B cell (primary cell): ENCODE data around the gene THRB.

Source experiments
- EZH2 ChIP-seq: IDR thresholded peaks from 2 replicates; pipeline ENCODE4 v1.6.1; 2012; ENCODE audit warnings: borderline replicate concordance, low read depth, mild to moderate bottlenecking, moderate library complexity, low read length; ENCODE audit not compliant: insufficient read depth, poor library complexity, severe bottlenecking
- TF ChIP-seq, protein P1 (sequence below): fragments of 200-600 bp; IDR thresholded peaks from one replicate; pipeline ENCODE4 v1.8.0; 2022; ENCODE audit warnings: antibody characterized with exemption, mild to moderate bottlenecking

GRCh38 chr3:24519368-24520100, 24.9 kb upstream of the THRB start:
- TF ChIP-seq, protein P1, sequence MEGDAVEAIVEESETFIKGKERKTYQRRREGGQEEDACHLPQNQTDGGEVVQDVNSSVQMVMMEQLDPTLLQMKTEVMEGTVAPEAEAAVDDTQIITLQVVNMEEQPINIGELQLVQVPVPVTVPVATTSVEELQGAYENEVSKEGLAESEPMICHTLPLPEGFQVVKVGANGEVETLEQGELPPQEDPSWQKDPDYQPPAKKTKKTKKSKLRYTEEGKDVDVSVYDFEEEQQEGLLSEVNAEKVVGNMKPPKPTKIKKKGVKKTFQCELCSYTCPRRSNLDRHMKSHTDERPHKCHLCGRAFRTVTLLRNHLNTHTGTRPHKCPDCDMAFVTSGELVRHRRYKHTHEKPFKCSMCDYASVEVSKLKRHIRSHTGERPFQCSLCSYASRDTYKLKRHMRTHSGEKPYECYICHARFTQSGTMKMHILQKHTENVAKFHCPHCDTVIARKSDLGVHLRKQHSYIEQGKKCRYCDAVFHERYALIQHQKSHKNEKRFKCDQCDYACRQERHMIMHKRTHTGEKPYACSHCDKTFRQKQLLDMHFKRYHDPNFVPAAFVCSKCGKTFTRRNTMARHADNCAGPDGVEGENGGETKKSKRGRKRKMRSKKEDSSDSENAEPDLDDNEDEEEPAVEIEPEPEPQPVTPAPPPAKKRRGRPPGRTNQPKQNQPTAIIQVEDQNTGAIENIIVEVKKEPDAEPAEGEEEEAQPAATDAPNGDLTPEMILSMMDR, result no peak
- TF ChIP-seq EZH2, result no peak
